Astrocyte of the cerebellum (primary cell): ENCODE results near the gene EVI2A.
"Not testable (repeated sequence)": the region's sequence is repeated elsewhere in the genome, so short reads cannot be mapped to it uniquely, and the experiment has no call there.

ENCODE experiments used
- DNase-seq: peaks from one replicate; pipeline ENCODE4 v3.0.0-alpha.2; 2011; ENCODE audit warnings: low read depth
- H3K4me3 ChIP-seq: 2 replicates; pipeline ENCODE4 v1.5.1; 2011; ENCODE audit warnings: mild to moderate bottlenecking, low read depth, low read length, moderate library complexity
- in situ Hi-C: cut with HindIII; loops from 2 replicates; pipeline ENCODE4 v1.10.0; 2017; ENCODE audit warnings: low sequenced_read_pairs
- TF ChIP-seq, protein P1 (sequence below): IDR thresholded peaks from 2 replicates; pipeline ENCODE4 v1.5.1; 2012; ENCODE audit warnings: low read length, low read depth, moderate library complexity, mild to moderate bottlenecking; ENCODE audit errors: missing control alignments

EVI2A gene

DNA sequence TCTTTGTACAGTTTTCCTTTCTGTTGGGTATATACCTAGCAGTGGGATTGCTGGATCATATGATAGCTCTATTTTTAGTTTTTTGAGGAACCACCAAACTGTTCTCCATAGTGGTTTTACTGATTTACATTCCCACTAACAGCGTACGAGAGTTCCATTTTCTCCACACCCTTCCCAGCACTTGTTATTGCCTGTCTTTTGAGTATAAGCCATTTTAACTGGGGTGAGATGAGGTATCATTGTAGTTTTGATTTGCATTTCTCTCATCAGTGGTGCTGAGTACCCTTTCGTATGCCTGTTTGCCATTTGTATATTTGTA lies 6.7 kb downstream of the EVI2A start:
- in situ Hi-C loops: no loop called here
- TF ChIP-seq, protein P1, sequence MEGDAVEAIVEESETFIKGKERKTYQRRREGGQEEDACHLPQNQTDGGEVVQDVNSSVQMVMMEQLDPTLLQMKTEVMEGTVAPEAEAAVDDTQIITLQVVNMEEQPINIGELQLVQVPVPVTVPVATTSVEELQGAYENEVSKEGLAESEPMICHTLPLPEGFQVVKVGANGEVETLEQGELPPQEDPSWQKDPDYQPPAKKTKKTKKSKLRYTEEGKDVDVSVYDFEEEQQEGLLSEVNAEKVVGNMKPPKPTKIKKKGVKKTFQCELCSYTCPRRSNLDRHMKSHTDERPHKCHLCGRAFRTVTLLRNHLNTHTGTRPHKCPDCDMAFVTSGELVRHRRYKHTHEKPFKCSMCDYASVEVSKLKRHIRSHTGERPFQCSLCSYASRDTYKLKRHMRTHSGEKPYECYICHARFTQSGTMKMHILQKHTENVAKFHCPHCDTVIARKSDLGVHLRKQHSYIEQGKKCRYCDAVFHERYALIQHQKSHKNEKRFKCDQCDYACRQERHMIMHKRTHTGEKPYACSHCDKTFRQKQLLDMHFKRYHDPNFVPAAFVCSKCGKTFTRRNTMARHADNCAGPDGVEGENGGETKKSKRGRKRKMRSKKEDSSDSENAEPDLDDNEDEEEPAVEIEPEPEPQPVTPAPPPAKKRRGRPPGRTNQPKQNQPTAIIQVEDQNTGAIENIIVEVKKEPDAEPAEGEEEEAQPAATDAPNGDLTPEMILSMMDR: no peak
- no peak overlapping the region for H3K4me3 ChIP-seq
- no peak for DNase-seq

DNA sequence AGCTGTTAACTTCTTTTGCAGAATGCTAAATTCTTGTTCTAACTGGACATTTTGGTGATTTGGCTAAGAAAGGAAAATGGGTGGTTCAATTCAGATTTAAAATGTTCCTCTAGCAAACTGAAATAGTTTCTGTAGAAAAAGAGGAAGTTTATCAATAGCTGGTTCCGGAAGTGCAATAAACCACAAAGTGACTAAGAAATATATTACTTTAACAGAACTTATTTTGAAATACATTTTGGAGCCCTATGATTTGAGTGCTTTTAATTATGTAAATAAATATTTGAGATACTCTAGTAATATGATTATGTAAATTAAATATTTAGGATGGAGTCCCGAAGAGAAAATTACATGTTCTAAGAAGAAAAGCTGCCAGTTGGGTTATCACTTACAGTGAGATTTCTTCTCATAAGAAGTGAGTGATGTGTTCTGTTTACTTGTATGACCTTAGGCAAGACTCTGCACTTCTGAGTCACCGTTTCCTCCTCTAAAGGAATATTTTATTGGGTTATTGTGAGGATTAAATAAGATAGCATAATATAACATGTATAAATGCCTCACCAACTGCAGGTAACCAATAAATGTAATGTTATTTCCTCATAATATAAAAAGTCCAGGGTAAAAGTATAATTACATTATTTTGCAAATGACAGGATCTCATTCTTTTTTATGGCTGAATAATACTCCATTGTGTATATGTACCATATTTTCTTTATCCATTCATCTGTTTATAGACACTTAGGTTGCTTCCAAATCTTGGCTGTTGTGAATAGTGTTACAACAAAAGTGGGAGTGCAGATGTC lies 7.2 kb downstream of the EVI2A start, which contains the start of gene EVI2B:
Gene EVI2B, minus strand, starts transcription at position 73 of the 800 bp plus-strand sequence. CDS start 8,445 bp downstream, outside the sequence.
- TF ChIP-seq, protein P1: no peak

DNA sequence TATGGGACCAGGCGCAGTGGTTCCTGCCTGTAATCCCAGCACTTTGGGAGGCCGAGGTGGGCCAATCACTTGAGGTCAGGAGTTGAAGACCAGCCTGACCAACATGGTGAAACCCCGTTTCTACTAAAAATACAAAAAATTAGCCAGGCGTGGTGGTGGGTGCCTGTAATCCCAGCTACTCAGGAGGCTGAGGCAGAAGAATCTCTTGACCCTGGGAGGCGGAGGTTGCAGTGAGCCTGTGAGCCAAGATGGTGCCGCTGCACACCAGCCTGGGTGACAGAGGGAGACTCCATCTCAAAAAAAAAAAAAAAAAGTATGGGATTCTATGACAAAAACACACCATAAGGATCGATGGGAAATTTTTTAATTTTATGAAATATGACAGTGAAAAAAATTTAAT lies 9.2 kb downstream of the EVI2A start:
- H3K4me3 ChIP-seq, in situ Hi-C loops, DNase-seq: not testable (repeated sequence)

More for the DNA sequence above, 7.2 kb downstream of the EVI2A start, which contains the start of gene EVI2B:
- DNase-seq: no peak
- H3K4me3 ChIP-seq: no peak within 1 kb of the TSS
- in situ Hi-C loops: no loop called here

DNA sequence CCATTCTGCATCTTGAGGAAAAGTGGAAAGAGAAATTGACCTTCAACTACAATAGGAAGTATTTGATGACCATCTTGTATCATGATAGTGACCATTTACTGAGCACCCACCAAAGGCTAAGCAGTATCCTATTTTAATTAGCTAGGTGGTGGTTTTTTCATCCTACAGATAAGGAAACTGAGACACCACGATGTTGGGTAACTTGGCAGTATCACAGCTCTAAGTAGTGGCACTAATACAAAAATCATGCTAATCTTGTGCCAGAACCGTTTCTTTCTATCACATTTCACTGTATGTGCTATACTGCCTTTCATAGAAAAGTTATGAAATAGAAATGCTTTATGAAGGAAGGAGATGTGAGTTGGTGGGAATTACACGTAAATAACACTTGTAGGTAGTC lies 9.9 kb downstream of the EVI2A start:
- no peak overlapping the region for H3K4me3 ChIP-seq
- in situ Hi-C loops: no loop called here
- TF ChIP-seq, protein P1: no peak
- no peak for DNase-seq

DNA sequence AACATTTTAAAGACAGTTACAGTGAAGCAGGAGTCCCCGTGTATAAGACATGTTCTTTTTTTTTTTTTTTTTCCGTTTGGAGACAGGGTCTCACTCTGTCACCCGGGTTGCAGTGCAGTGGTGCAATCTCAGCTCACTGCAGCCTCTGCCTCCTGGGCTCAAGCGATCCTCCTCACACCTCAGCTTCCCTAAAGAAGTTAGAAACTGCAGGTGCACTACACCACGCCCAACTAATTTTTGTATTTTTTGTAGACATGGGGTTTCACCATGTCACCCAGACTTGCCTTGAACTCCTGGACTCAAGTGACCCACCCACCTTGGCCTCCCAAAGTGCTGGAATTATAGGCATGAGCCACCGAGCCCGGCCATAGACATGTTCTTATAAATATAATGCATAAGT lies 10.5 kb downstream of the EVI2A start:
- no peak for DNase-seq
- no peak overlapping the region for H3K4me3 ChIP-seq
- TF ChIP-seq, protein P1: no peak
- in situ Hi-C loops: no loop called here

DNA sequence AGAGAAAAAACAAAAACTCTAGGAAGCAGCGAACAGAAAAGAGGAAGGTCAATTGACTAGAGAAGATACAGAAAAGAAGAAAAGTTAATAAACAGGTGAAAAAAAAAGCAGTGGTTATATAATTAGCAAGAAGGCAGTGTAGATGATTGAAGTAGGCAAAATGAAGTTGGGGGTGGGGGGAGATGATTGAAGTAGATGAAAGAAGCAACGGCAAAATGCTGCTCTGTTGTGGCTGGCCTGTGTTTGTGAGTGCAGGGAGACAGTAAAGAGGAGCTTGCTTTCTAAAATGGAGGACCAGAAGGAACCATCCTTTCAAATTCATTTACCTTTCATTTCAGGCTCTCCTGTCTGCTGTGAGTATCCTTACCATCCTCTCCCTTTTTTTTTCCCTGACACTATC lies 11.2 kb downstream of the EVI2A start:
- no peak overlapping the region for H3K4me3 ChIP-seq
- TF ChIP-seq, protein P1: no peak
- in situ Hi-C loops: no loop called here
- no peak for DNase-seq

DNA sequence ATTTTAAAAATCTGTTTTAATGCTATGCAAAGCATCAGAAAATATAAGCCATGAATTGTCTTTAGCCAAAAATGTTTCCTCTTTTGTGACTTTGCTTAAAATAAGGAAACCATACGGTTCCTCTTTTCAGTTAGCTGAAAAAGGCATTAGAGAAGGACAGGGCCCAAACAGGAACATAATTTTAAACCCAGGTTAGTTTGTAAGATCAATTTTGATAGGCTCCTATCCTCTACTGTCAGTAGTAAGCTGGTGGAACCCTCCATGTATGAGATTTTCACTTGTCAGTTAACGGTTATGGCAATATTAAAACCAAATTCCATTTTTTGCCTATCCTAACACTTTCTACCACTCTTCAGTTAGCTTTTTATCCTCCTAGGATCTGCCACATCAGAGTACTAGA lies 11.9 kb downstream of the EVI2A start:
- TF ChIP-seq, protein P1: no peak
- DNase-seq: no peak
- no peak overlapping the region for H3K4me3 ChIP-seq
- in situ Hi-C loops: no loop called here
